ENCODE data around the gene ARHGAP6. TPM values are rescaled to one million over a fixed set of nuclear protein-coding genes. Genes with fewer than 3 reads are reported as not detected.

The ARHGAP6 gene
- total RNA-seq, 1 donor from 2014 or later, result 33.6 TPM

DNA sequence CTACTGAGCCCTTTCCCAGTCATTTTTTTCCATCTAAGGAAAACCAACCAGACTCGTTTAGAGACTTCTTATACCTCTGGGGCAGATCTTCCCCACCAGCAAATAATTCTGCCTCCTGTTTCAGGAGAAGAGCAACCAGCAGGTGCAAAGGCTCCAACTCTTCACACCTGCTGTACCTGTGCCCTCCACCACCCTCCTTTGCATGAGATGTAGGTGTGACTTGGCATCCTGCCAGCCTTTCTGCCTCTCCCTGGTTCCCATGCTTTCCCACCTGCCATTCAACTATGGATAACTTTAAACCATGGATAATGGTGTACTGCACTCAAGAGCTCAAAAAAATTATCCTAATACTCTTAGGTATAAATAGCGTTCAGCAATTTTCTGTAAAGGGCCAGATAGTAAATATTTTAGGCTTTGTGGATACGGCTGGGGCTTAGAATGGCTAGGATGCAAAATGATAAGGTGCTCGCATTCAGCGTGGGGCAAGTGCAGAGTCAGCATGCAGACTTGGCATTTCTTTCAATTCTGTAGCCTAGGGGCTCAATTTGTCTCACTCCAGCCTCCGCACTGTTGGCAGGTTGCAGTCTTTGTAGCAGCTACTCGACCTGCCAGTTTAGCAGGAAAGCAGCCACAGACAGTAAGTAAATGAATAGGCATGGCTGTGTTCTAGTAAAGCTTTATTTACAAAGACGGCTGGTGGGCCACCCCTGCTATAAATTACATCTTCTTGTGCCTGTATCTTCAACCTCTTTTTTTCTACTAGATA, 474.8 kb downstream of the ARHGAP6 start:
- intact Hi-C loops (cut with DNase I), result no loop called here
- no peak for DNase-seq (ENCODE audit: low spot score in 2 of 2)
- H3K4me1 ChIP-seq, result no peaks in the 10 kb centered on the region
- H3K27ac ChIP-seq, result no peak overlapping the region
- no peaks in the 10 kb centered on the region for H3K36me3 ChIP-seq
- no peaks in the 10 kb centered on the region for H3K9me3 ChIP-seq
- H3K27me3 ChIP-seq, result no peaks in the 10 kb centered on the region
- H3K4me3 ChIP-seq, result no peak overlapping the region
- no peak for TF ChIP-seq CTCF (IDR thresholded peaks at IDR 0.05)

DNA sequence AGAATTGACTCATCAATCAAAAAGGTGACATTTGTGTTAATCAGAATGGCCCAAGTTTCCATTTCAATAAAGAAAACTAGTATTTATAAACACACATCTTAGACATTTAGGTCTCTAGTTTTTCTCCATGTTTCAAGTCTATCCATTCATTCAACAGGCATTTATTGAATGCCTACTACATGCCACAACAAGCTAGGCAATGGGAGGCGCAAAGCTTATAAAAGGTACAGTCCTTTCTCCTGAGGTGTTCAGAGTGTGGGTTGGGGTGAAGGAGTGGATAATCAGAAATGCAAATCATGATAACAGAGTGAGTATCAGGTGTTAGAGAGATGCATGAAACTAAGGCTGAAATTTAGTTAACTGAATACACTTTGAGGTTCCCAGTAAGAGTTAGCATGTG, 476.6 kb downstream of the ARHGAP6 start:
- TF ChIP-seq CTCF (IDR thresholded peaks at IDR 0.05), result no peak
- intact Hi-C loops (cut with DNase I), result no loop called here
- DNase-seq (ENCODE audit: low spot score in 2 of 2), result no peak
- Histone ChIP-seq H3K4me1 (no peaks in the 10 kb centered on the region), H3K4me3 (no peak overlapping the region), H3K27me3 (no peaks in the 10 kb centered on the region), H3K27ac (no peak overlapping the region), H3K36me3 (no peaks in the 10 kb centered on the region), H3K9me3 (no peaks in the 10 kb centered on the region)

DNA sequence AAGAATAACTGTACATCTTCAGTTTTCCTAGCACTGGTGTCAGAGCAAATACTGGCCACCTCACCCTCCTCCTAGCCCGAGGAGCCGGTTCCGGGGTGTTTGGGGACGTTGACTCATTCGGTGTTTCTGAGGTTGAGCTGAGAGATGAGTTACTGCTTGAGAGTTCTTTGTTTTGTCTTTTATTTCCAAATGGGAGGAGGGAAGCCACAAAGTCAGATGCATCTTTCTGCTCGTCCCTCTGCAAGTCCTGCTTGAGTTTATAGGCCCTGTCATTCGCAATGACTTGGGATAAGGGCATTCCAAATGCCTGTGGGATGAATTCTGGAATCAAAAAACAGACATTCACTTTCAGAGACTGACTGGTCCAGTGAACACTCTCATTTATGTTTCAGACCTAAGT, 477.1 kb downstream of the ARHGAP6 start:
- no peaks in the 10 kb centered on the region for H3K36me3 ChIP-seq
- no peaks in the 10 kb centered on the region for H3K9me3 ChIP-seq
- no peaks in the 10 kb centered on the region for H3K27me3 ChIP-seq
- intact Hi-C loops (cut with DNase I), result no loop called here
- DNase-seq (ENCODE audit: low spot score in 2 of 2), result no peak
- H3K4me3 ChIP-seq, result no peak overlapping the region
- no peak overlapping the region for H3K27ac ChIP-seq
- H3K4me1 ChIP-seq, result no peaks in the 10 kb centered on the region
- TF ChIP-seq CTCF (IDR thresholded peaks at IDR 0.05), result no peak

DNA sequence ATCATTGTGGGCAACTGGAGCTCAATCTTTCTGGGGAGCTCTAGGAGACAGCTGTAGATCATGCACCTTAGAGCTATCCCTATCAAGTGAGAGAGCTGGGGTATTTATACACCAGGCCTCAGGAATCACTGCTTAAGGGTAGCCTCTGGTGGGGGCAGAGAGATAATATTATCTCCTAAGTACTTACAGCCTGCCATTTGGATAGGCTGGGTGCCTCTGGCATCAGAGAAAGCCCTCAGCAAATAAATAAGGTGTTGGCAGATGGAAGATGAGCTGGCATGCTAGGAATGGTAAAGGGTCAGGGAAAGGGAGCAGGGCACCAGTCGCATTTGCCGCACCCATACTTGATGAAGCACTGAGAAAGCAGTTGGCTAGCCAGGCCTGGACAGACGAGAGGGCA, 478.7 kb downstream of the ARHGAP6 start:
- no peaks in the 10 kb centered on the region for H3K27me3 ChIP-seq
- no peak for TF ChIP-seq CTCF (IDR thresholded peaks at IDR 0.05)
- no peak overlapping the region for H3K27ac ChIP-seq
- DNase-seq (ENCODE audit: low spot score in 2 of 2), result no peak
- no peaks in the 10 kb centered on the region for H3K9me3 ChIP-seq
- no peaks in the 10 kb centered on the region for H3K36me3 ChIP-seq
- H3K4me3 ChIP-seq, result no peak overlapping the region
- no peaks in the 10 kb centered on the region for H3K4me1 ChIP-seq
- intact Hi-C loops (cut with DNase I), result no loop called here

DNA sequence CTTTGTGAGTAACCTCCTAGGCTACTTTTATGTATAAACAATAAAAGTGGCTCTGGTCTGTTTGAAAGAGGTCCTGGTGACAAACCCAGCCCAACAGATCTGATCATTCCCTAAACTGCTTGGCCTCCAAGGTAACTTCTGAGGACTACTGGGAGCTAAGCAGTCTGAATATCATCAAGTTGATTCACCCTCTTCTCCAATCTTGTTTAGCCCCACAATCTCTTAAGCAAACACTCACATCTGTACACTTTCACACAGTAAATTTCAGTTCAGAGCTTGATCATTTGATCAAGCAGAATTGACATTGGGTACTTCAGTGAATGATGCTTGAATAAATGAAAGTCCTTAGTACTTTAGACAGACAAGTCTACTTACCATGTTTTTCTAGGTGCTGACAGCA, 479.9 kb downstream of the ARHGAP6 start:
- no peaks in the 10 kb centered on the region for H3K4me1 ChIP-seq
- no peak for DNase-seq (ENCODE audit: low spot score in 2 of 2)
- TF ChIP-seq CTCF (IDR thresholded peaks at IDR 0.05), result no peak
- H3K4me3 ChIP-seq, result no peak overlapping the region
- H3K9me3 ChIP-seq, result no peaks in the 10 kb centered on the region
- H3K36me3 ChIP-seq, result no peaks in the 10 kb centered on the region
- intact Hi-C loops (cut with DNase I), result no loop called here
- no peaks in the 10 kb centered on the region for H3K27me3 ChIP-seq
- no peak overlapping the region for H3K27ac ChIP-seq

DNA sequence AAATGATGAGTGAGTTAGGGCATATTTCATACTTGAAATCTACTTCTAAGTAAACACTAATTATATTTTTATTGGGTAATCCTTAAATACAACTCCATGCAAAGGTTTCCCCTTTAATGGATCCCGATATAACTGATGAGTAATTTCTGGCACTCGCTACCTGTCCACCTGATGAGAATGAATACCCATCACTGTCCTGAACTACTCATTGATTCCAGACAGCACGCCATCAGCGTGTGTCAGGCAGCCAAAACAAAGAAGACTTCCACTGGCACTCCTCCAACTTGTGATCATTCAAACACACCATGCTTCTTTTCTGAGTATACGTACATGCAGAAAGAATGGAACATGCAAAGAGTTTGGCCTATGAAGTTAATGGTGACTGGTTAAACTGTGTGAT, 485.1 kb downstream of the ARHGAP6 start:
- DNase-seq (ENCODE audit: low spot score in 2 of 2), result no peak
- H3K27ac ChIP-seq, result no peak overlapping the region
- H3K4me1 ChIP-seq, result no peaks in the 10 kb centered on the region
- no peaks in the 10 kb centered on the region for H3K9me3 ChIP-seq
- intact Hi-C loops (cut with DNase I), result no loop called here
- H3K4me3 ChIP-seq, result no peak overlapping the region
- H3K36me3 ChIP-seq, result peaks cover 0 to 5% of the 10 kb centered on the region in 2 donors
- no peak for TF ChIP-seq CTCF (IDR thresholded peaks at IDR 0.05)
- H3K27me3 ChIP-seq, result no peaks in the 10 kb centered on the region

Measured in ascending aorta (tissue), 2 donors.